Glomerular visceral epithelial cell (primary cell): Measurements from ENCODE around the gene KCNAB3.
"Not testable (repeated sequence)": the region's sequence is repeated elsewhere in the genome, so short reads cannot be mapped to it uniquely, and the experiment has no call there.

Source experiments
- DNase-seq: peaks from one replicate; pipeline ENCODE4 v3.0.0-alpha.2; 2016; ENCODE audit errors: extremely low spot score

Gene KCNAB3

GRCh38 chr17:7929158-7930023 lies at the start of gene KCNAB3:
KCNAB3 (minus strand) TSS chr17:7929856; CDS start chr17:7929435, 421 bp downstream.
- DNase-seq: no peak

GRCh38 chr17:7977805-7978204 lies 48.1 kb upstream of the KCNAB3 start:
- DNase-seq: no peak

GRCh38 chr17:7977039-7977438 lies 47.4 kb upstream of the KCNAB3 start:
- no peak for DNase-seq

GRCh38 chr17:7974638-7975131 lies 45.0 kb upstream of the KCNAB3 start:
- no peak for DNase-seq

- no peak for DNase-seq
Measured at GRCh38 chr17:7972131-7972785, 42.6 kb upstream of the KCNAB3 start.

- DNase-seq: no peak
Measured at GRCh38 chr17:7971651-7972050, 42.0 kb upstream of the KCNAB3 start.

- DNase-seq: no peak
Measured at GRCh38 chr17:7969433-7969832, 39.8 kb upstream of the KCNAB3 start.

GRCh38 chr17:7967751-7968150 lies 38.1 kb upstream of the KCNAB3 start:
- no peak for DNase-seq

GRCh38 chr17:7961421-7961820 lies 31.8 kb upstream of the KCNAB3 start:
- no peak for DNase-seq

GRCh38 chr17:7959503-7960253 lies 30.0 kb upstream of the KCNAB3 start:
- DNase-seq: no peak

- no peak for DNase-seq
Measured at GRCh38 chr17:7956228-7956965, 26.7 kb upstream of the KCNAB3 start.

GRCh38 chr17:7955414-7956227 lies 26.0 kb upstream of the KCNAB3 start:
- DNase-seq: no peak

- DNase-seq: not testable (repeated sequence)
Measured at GRCh38 chr17:7953266-7953665, 23.6 kb upstream of the KCNAB3 start.

GRCh38 chr17:7951143-7951792 lies 21.6 kb upstream of the KCNAB3 start:
- no peak for DNase-seq

- no peak for DNase-seq
Measured at GRCh38 chr17:7950578-7950977, 20.9 kb upstream of the KCNAB3 start.

GRCh38 chr17:7947651-7948050 lies 18.0 kb upstream of the KCNAB3 start:
- DNase-seq: no peak

- no peak for DNase-seq
Measured at GRCh38 chr17:7946441-7946840, 16.8 kb upstream of the KCNAB3 start.

GRCh38 chr17:7945651-7946050 lies 16.0 kb upstream of the KCNAB3 start:
- no peak for DNase-seq

GRCh38 chr17:7944326-7944725 lies 14.7 kb upstream of the KCNAB3 start:
- DNase-seq: no peak

- no peak for DNase-seq
Measured at GRCh38 chr17:7943291-7943690, 13.6 kb upstream of the KCNAB3 start.
